GM19025 (cell line): ENCODE measurements around the gene CD244.

ENCODE experiments used
- ATAC-seq: cut with Tn5 transposase; IDR thresholded peaks from one replicate; pipeline ENCODE4 v1.9.1; 2021; ENCODE audit warnings: mild to moderate bottlenecking, low read depth, moderate library complexity; ENCODE audit not compliant: unreplicated experiment

Gene CD244

GRCh38 chr1:160814856-160815255 lies 47.8 kb downstream of the CD244 start:
- ATAC-seq = no peak

- ATAC-seq = no peak
These were observed 48.4 kb downstream of the CD244 start for GRCh38 chr1:160814316-160814715.

- no peak for ATAC-seq
These were observed 49.5 kb downstream of the CD244 start for GRCh38 chr1:160813215-160813614.

- ATAC-seq = no peak
These were observed 51.5 kb downstream of the CD244 start for GRCh38 chr1:160811147-160811546.

GRCh38 chr1:160810486-160810885 lies 52.2 kb downstream of the CD244 start:
- no peak for ATAC-seq

- no peak for ATAC-seq
These were observed 54.4 kb downstream of the CD244 start for GRCh38 chr1:160808289-160808688.

GRCh38 chr1:160807738-160808137 lies 54.9 kb downstream of the CD244 start:
- ATAC-seq = no peak

GRCh38 chr1:160807247-160807646 lies 55.4 kb downstream of the CD244 start:
- ATAC-seq = no peak

GRCh38 chr1:160806784-160807183 lies 55.9 kb downstream of the CD244 start:
- ATAC-seq = no peak

GRCh38 chr1:160806109-160806665 lies 56.5 kb downstream of the CD244 start:
- no peak for ATAC-seq

GRCh38 chr1:160801836-160802580 lies 60.7 kb downstream of the CD244 start:
- no peak for ATAC-seq

- no peak for ATAC-seq
These were observed 61.9 kb downstream of the CD244 start for GRCh38 chr1:160800645-160801408.

- no peak for ATAC-seq
These were observed 62.5 kb downstream of the CD244 start for GRCh38 chr1:160800142-160800541.

- no peak for ATAC-seq
These were observed 63.0 kb downstream of the CD244 start for GRCh38 chr1:160799641-160800040.

GRCh38 chr1:160798439-160798838 lies 64.2 kb downstream of the CD244 start:
- ATAC-seq = no peak

- no peak for ATAC-seq
These were observed 64.8 kb downstream of the CD244 start for GRCh38 chr1:160797861-160798273.

GRCh38 chr1:160797271-160797709 lies 65.4 kb downstream of the CD244 start:
- no peak for ATAC-seq

- ATAC-seq = peak; percentile 67
These were observed 66.7 kb downstream of the CD244 start, which contains the start of gene LY9 for GRCh38 chr1:160795951-160796383. Gene LY9, plus strand, starts transcription at chr1:160796174. Its CDS starts 14 bp downstream, at chr1:160796188.

GRCh38 chr1:160794376-160794775 lies 68.3 kb downstream of the CD244 start:
- no peak for ATAC-seq

GRCh38 chr1:160789702-160790611 lies 72.7 kb downstream of the CD244 start:
- peak; percentile 85 for ATAC-seq
